ENCODE measurements around the gene CCDC17. TPM values are rescaled to one million over a fixed set of nuclear protein-coding genes. Genes with fewer than 3 reads are reported as not detected.

The CCDC17 gene
- total and polyA plus RNA-seq, 2 of the 8 experiments (the other 6 are each of a cell fraction or from before 2014, with no cell fraction given): 0.95 to 2.0 TPM

DNA sequence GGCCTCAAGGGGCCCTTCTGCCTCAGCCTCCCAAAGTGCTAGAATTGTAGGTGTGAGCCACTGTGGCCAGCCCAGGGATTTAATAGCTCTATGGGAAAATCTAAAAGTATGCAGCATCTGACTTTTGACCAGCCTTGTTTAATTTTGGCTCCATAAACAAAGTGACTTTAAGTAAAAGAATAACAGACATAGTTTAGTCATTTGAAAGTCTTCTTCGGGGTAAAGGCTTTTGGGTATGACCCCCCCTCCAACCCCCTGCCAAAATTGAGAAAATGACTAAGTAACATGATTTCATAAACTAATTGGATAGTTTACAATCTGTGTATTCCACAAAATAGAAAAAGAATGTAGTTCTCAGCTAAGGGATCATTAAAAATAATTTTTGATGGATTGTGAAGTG lies 45.5 kb upstream of the CCDC17 start:
- FAIRE-seq: no peak
- POLR2A ChIA-PET (ENCODE audit: partially characterized antibody): interaction anchor here (0.7 to 1.6 kb wide), 3 partner anchors 14 to 135 kb away, joined by 3 to 6 read pairs (median 3); no protein-coding TSS in a partner anchor
- no peak overlapping the region for H4K5ac ChIP-seq (ENCODE audit: insufficient read length, low read depth, low read length)
- TF ChIP-seq CHD1 (IDR thresholded peaks at IDR 0.05; ENCODE audit: low read depth, low read length) (no peak), CBX8 (IDR thresholded peaks at IDR 0.05; ENCODE audit: borderline replicate concordance, low read depth, low read length) (no peak), HDAC2 (IDR thresholded peaks at IDR 0.05; ENCODE audit: borderline replicate concordance in 1 of 2, low read depth in 2 of 2, low read length in 2 of 2) (no peak), RFX5 (IDR thresholded peaks at IDR 0.05; ENCODE audit: borderline replicate concordance, low read depth, low read length) (no peak), ATF2 (IDR thresholded peaks at IDR 0.05; ENCODE audit: low read length) (no peak), BACH1 (IDR thresholded peaks at IDR 0.05; ENCODE audit: low read length) (no peak), PHF8 (conservative IDR thresholded peaks at IDR 0.05; ENCODE audit: low read depth, low read length) (no peak), TAF1 (IDR thresholded peaks at IDR 0.05; ENCODE audit: low read depth, low read length) (no peak), POLR2A (IDR thresholded peaks at IDR 0.05; ENCODE audit: control extremely low read depth in 1 of 2, low read depth in 2 of 2, low read length in 2 of 2) (no peak), EZH2 (IDR thresholded peaks at IDR 0.05; ENCODE audit: low read depth, low read length, severe bottlenecking) (no peak), RXRA (IDR thresholded peaks at IDR 0.05; ENCODE audit: insufficient read depth, low read depth, low read length) (no peak), RAD21 (IDR thresholded peaks at IDR 0.05 in 1 of 2, conservative IDR thresholded peaks at IDR 0.05 in 1 of 2; ENCODE audit: low read depth in 2 of 2, low read length in 2 of 2) (no peak), SP2 (IDR thresholded peaks at IDR 0.05; ENCODE audit: low read length) (no peak)

More for the DNA sequence above, 45.5 kb upstream of the CCDC17 start:
- Histone ChIP-seq H4K8ac (ENCODE audit: extremely low read depth, insufficient read depth, low read length) (no peak overlapping the region), H3K27ac (ENCODE audit: low read depth, low read length) (no peak overlapping the region), H2BK120ac (replicated peaks; ENCODE audit: low read depth, low read length) (no peak overlapping the region), H3K23ac (ENCODE audit: insufficient read length) (no peak overlapping the region), H3K18ac (ENCODE audit: extremely low read depth, low read length) (no peak overlapping the region), H2AK5ac (ENCODE audit: low read depth, low read length) (no peak overlapping the region), H2BK15ac (ENCODE audit: low read length) (no peak overlapping the region), H3K36me3 (ENCODE audit: control insufficient read depth in 2 of 4, insufficient read depth in 4 of 4, low read length in 3 of 4) (no peaks in the 10 kb centered on the region; a peak in 2 of 8 replicates), H3K9ac (replicated peaks in 1 of 4; ENCODE audit: extremely low read depth in 1 of 4, low read depth in 3 of 4, low read length in 3 of 4) (no peak overlapping the region), H3K27me3 (replicated peaks in 1 of 4; ENCODE audit: control insufficient read depth in 3 of 4, extremely low read depth in 1 of 4, insufficient read depth in 3 of 4, low read length in 3 of 4) (no peaks in the 10 kb centered on the region), H2AFZ (ENCODE audit: low read length) (no peak overlapping the region), H3K79me1 (ENCODE audit: low read depth, low read length) (peaks cover 10% of the 10 kb centered on the region; the same call in 1 of the 2 replicates), H3K9me3 (ENCODE audit: insufficient read depth in 2 of 2, low read depth in 1 of 2, low read length in 1 of 2) (no peaks in the 10 kb centered on the region), H3K4me3 (ENCODE audit: extremely low read depth in 1 of 4, insufficient read depth in 2 of 4, low read depth in 3 of 4, low read length in 4 of 4) (no peak overlapping the region), H3K14ac (ENCODE audit: insufficient read length) (no peak overlapping the region), H2BK5ac (ENCODE audit: low read depth, low read length) (no peak overlapping the region), H3K79me2 (ENCODE audit: control insufficient read depth in 1 of 2, insufficient read depth in 2 of 2, low read length in 2 of 2) (peaks cover 48 to 99% of the 10 kb centered on the region in 2 experiments), H2BK12ac (ENCODE audit: low read depth, low read length) (no peak overlapping the region), H4K20me1 (replicated peaks in 1 of 2; ENCODE audit: control insufficient read depth in 1 of 2, insufficient read depth in 2 of 2, low read length in 2 of 2) (peaks cover 20 to 24% of the 10 kb centered on the region in 2 experiments), H3K4ac (replicated peaks; ENCODE audit: insufficient read length, low read depth, low read length) (no peak overlapping the region), H4K91ac (replicated peaks; ENCODE audit: insufficient read length, low read length) (no peak overlapping the region), H3K4me2 (ENCODE audit: insufficient read depth in 1 of 2, low read depth in 2 of 2, low read length in 2 of 2) (no peak overlapping the region), H3K56ac (replicated peaks; ENCODE audit: insufficient read length, low read depth, low read length) (no peak overlapping the region), H2BK20ac (ENCODE audit: low read length) (no peak overlapping the region), H3K23me2 (ENCODE audit: low read depth, low read length) (no peaks in the 10 kb centered on the region), H3K4me1 (replicated peaks in 1 of 4; ENCODE audit: control insufficient read depth in 3 of 4, insufficient read depth in 4 of 4, low read length in 3 of 4) (no peaks in the 10 kb centered on the region)
- 94% methylated on average over 1 of the region's 1 CpG; no CpG with 5 or more reads in 1 of the 2 experiments for WGBS, 2 experiments (ENCODE audit: extremely low coverage in 1 of 2, insufficient coverage in 1 of 2, insufficient read length in 1 of 2, insufficient replicate concordance in 2 of 2, low coverage in 1 of 2, low lambda C conversion rate in 2 of 2, missing lambda C conversion rate in 1 of 2)
- CTCF ChIA-PET (ENCODE audit: partially characterized antibody): no interaction called here
- no peak for DNase-seq (ENCODE audit: low read depth in 1 of 2, low spot score in 2 of 2)
